ENCODE data around the gene MET. TPM values are rescaled to one million over a fixed set of nuclear protein-coding genes. Genes with fewer than 3 reads are reported as not detected.

MET gene
- polyA plus RNA-seq, 1 donor from 2014 or later, result not detected

- Histone ChIP-seq H3K9me3 (ENCODE audit: low read length) (no peaks in the 10 kb centered on the region), H3K4me3 (ENCODE audit: low read length) (no peak overlapping the region), H3K27me3 (ENCODE audit: insufficient read depth, low read depth, low read length) (no peaks in the 10 kb centered on the region), H3F3A (ENCODE audit: insufficient read depth, low read length, poor library complexity, severe bottlenecking) (no peaks in the 10 kb centered on the region), H3K9me2 (ENCODE audit: insufficient read depth, low read length) (no peaks in the 10 kb centered on the region), H3K36me3 (ENCODE audit: insufficient read depth, low read length) (no peaks in the 10 kb centered on the region), H3K27ac (ENCODE audit: low read length) (no peak overlapping the region), H3K4me2 (ENCODE audit: low read length) (no peak overlapping the region), H4K20me1 (ENCODE audit: insufficient read depth) (no peaks in the 10 kb centered on the region), H3K9ac (ENCODE audit: low read length) (no peak overlapping the region), H2AFZ (ENCODE audit: low read depth, low read length) (no peak overlapping the region), H3K79me2 (replicated peaks; ENCODE audit: insufficient read depth, low read length) (no peaks in the 10 kb centered on the region)
- no peak for TF ChIP-seq MXI1 (conservative IDR thresholded peaks at IDR 0.05; ENCODE audit: poor library complexity, severe bottlenecking)
- no peak for TF ChIP-seq POLR2AphosphoS5 (IDR thresholded peaks at IDR 0.05)
- no peak for TF ChIP-seq SMC3 (conservative IDR thresholded peaks at IDR 0.05; ENCODE audit: poor library complexity)
Measured at GRCh38 chr7:116796471-116796870, 124.5 kb downstream of the MET start.

GRCh38 chr7:116797612-116798011, 125.6 kb downstream of the MET start:
- no peaks in the 10 kb centered on the region for H3K36me3 ChIP-seq (ENCODE audit: insufficient read depth, low read length)
- no peak overlapping the region for H2AFZ ChIP-seq (ENCODE audit: low read depth, low read length)
- H3F3A ChIP-seq (ENCODE audit: insufficient read depth, low read length, poor library complexity, severe bottlenecking), result no peaks in the 10 kb centered on the region
- TF ChIP-seq POLR2AphosphoS5 (IDR thresholded peaks at IDR 0.05) (no peak), SMC3 (conservative IDR thresholded peaks at IDR 0.05; ENCODE audit: poor library complexity) (no peak), EP300 (conservative IDR thresholded peaks at IDR 0.05; ENCODE audit: poor library complexity, severe bottlenecking) (no peak), MXI1 (conservative IDR thresholded peaks at IDR 0.05; ENCODE audit: poor library complexity, severe bottlenecking) (no peak), TAF1 (IDR thresholded peaks at IDR 0.05; ENCODE audit: low read depth) (no peak), RAD21 (conservative IDR thresholded peaks at IDR 0.05) (no peak)
- H4K20me1 ChIP-seq (ENCODE audit: insufficient read depth), result no peaks in the 10 kb centered on the region
- H3K4me2 ChIP-seq (ENCODE audit: low read length), result no peak overlapping the region
- H3K9me3 ChIP-seq (ENCODE audit: low read length), result no peaks in the 10 kb centered on the region
- no peak overlapping the region for H3K27ac ChIP-seq (ENCODE audit: low read length)
- no peak overlapping the region for H3K4me3 ChIP-seq (ENCODE audit: low read length)
- no peaks in the 10 kb centered on the region for H3K27me3 ChIP-seq (ENCODE audit: insufficient read depth, low read depth, low read length)
- H3K9ac ChIP-seq (ENCODE audit: low read length), result no peak overlapping the region
- H3K79me2 ChIP-seq (replicated peaks; ENCODE audit: insufficient read depth, low read length), result no peaks in the 10 kb centered on the region
- no peaks in the 10 kb centered on the region for H3K9me2 ChIP-seq (ENCODE audit: insufficient read depth, low read length)

DNA sequence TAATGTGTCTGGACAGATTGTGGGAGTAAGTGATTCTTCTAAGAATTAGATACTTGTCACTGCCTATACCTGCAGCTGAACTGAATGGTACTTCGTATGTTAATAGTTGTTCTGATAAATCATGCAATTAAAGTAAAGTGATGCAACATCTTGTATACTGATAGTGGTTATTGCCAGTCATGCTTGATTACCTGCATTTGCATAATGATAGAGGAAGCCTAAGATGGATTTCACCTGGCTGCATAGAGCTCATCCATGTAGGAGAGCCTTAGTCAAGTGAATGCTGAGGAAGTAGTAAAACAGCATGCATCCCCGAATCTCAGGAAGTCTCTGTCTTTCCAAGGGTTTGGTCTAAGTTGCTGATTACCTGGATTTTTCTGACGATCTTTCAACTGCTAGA, 126.2 kb downstream of the MET start:
- H3K9me2 ChIP-seq (ENCODE audit: insufficient read depth, low read length), result no peaks in the 10 kb centered on the region

More for the DNA sequence above, 126.2 kb downstream of the MET start:
- TF ChIP-seq TAF1 (IDR thresholded peaks at IDR 0.05; ENCODE audit: low read depth) (no peak), CTCF (IDR thresholded peaks at IDR 0.05; ENCODE audit: poor library complexity, severe bottlenecking) (no peak), MXI1 (conservative IDR thresholded peaks at IDR 0.05; ENCODE audit: poor library complexity, severe bottlenecking) (no peak), EP300 (conservative IDR thresholded peaks at IDR 0.05; ENCODE audit: poor library complexity, severe bottlenecking) (no peak), RAD21 (conservative IDR thresholded peaks at IDR 0.05) (no peak), EZH2 (IDR thresholded peaks at IDR 0.05; ENCODE audit: borderline replicate concordance, insufficient read depth, low read length, poor library complexity, severe bottlenecking) (no peak), POLR2AphosphoS5 (IDR thresholded peaks at IDR 0.05) (no peak), SMC3 (conservative IDR thresholded peaks at IDR 0.05; ENCODE audit: poor library complexity) (no peak)
- TF ChIP-seq, protein P1, sequence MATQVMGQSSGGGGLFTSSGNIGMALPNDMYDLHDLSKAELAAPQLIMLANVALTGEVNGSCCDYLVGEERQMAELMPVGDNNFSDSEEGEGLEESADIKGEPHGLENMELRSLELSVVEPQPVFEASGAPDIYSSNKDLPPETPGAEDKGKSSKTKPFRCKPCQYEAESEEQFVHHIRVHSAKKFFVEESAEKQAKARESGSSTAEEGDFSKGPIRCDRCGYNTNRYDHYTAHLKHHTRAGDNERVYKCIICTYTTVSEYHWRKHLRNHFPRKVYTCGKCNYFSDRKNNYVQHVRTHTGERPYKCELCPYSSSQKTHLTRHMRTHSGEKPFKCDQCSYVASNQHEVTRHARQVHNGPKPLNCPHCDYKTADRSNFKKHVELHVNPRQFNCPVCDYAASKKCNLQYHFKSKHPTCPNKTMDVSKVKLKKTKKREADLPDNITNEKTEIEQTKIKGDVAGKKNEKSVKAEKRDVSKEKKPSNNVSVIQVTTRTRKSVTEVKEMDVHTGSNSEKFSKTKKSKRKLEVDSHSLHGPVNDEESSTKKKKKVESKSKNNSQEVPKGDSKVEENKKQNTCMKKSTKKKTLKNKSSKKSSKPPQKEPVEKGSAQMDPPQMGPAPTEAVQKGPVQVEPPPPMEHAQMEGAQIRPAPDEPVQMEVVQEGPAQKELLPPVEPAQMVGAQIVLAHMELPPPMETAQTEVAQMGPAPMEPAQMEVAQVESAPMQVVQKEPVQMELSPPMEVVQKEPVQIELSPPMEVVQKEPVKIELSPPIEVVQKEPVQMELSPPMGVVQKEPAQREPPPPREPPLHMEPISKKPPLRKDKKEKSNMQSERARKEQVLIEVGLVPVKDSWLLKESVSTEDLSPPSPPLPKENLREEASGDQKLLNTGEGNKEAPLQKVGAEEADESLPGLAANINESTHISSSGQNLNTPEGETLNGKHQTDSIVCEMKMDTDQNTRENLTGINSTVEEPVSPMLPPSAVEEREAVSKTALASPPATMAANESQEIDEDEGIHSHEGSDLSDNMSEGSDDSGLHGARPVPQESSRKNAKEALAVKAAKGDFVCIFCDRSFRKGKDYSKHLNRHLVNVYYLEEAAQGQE (IDR thresholded peaks at IDR 0.05; ENCODE audit: borderline replicate concordance), result no peak
- H4K20me1 ChIP-seq (ENCODE audit: insufficient read depth), result no peaks in the 10 kb centered on the region
- no peak overlapping the region for H3K4me3 ChIP-seq (ENCODE audit: low read length)
- no peak overlapping the region for H3K4me2 ChIP-seq (ENCODE audit: low read length)
- no peak overlapping the region for H2AFZ ChIP-seq (ENCODE audit: low read depth, low read length)
- H3K27ac ChIP-seq (ENCODE audit: low read length), result no peak overlapping the region
- no peaks in the 10 kb centered on the region for H3K36me3 ChIP-seq (ENCODE audit: insufficient read depth, low read length)
- H3K9me3 ChIP-seq (ENCODE audit: low read length), result no peaks in the 10 kb centered on the region
- H3K9ac ChIP-seq (ENCODE audit: low read length), result no peak overlapping the region
- H3K79me2 ChIP-seq (replicated peaks; ENCODE audit: insufficient read depth, low read length), result no peaks in the 10 kb centered on the region
- no peaks in the 10 kb centered on the region for H3F3A ChIP-seq (ENCODE audit: insufficient read depth, low read length, poor library complexity, severe bottlenecking)
- H3K27me3 ChIP-seq (ENCODE audit: insufficient read depth, low read depth, low read length), result no peaks in the 10 kb centered on the region
